ENCODE data around the gene SCTR.

Gene SCTR

DNA sequence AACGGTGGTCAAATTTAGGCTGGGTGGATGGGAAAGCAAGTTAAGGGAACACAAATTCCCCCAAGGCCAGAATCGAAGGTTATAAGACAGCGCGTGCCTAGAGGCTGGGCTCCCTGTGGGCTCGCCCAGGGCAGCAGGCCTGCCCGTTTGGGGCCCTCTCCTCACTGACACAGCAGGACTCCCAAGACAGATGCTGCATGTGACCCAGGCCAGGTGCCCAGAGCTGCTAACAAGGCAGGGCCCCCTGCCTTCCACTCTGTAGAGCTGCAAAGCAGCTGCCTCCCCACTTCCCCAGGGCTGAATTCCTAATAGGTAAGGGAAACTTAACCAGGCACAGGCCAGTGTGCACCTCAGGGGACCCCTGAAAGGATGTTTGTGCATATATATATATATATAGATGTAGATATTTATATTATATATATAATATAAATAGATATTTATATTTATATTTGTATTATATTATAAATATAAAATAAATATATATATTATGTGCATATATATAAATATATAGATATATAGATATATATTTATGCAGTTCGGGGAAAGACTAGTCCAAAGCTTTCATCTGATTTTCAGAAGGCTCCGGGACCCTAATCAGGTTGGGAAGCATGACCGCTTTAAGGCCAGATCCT, 48.9 kb downstream of the SCTR start:
- no peak for DNase-seq (ENCODE audit: low read depth, low spot score)

GRCh38 chr2:119474371-119475224, 49.7 kb downstream of the SCTR start:
- DNase-seq (ENCODE audit: low read depth, low spot score), result no peak

GRCh38 chr2:119473621-119474370, 50.5 kb downstream of the SCTR start:
- DNase-seq (ENCODE audit: low read depth, low spot score), result no peak

DNA sequence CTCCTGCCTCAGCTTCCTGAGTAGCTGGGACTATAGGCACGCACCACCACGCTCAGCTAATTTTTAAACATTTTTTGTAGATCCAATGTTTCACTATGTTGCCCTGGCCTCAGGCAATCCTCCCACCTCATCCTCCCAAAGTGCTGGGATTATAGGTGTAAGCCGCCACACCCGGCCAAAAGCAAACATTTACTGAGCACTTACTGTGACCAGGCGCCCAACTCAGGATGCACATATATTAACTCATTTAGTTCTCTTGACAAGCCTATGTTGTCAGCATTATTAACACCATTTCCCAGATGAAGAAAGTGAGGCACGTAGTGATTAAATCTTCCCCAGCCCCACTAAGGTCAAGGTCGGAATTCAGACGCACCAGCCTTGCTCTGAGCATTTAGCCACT, 51.5 kb downstream of the SCTR start:
- DNase-seq (ENCODE audit: low read depth, low spot score), result no peak

GRCh38 chr2:119469661-119470297, 54.5 kb downstream of the SCTR start:
- DNase-seq (ENCODE audit: low read depth, low spot score), result no peak

- no peak for DNase-seq (ENCODE audit: low read depth, low spot score)
These were observed 55.2 kb downstream of the SCTR start for GRCh38 chr2:119469131-119469530.

DNA sequence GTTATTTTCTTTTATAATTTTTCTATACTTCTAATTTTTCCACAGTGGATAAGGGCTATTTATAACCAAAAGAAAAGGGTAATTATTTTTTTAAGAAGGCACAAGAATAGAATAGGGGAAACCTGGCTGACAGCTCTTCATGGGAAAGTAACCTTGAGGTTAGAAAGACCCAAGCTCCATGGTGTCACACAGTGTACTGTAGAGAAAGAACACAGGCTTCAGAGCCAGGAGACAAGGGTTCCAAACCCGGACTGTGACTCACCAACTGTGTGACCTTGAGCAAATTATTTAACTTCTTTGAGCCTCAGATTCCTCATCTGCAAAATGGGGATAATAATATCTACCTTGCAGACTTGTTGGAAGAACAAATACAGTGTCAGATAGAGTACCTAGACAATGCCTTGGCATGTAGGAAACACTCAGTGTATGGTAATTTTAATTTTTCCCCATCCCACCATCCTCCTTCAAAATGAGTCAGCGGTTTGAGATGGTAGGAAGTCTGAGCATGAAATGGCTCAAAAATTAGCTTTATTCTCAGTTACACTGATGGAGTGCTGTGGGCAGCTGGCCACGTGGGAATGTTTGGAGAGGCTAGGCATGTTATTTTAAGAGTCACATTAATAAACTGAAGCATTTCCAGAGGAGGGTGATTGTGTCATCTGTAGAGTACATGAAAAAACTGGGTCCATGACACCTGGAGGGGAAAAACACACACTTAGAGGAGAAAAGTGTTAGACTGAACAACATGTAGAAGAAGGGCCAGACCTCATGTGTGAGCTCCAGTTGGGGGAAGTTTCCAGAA, 55.9 kb downstream of the SCTR start:
- no peak for DNase-seq (ENCODE audit: low read depth, low spot score)

DNA sequence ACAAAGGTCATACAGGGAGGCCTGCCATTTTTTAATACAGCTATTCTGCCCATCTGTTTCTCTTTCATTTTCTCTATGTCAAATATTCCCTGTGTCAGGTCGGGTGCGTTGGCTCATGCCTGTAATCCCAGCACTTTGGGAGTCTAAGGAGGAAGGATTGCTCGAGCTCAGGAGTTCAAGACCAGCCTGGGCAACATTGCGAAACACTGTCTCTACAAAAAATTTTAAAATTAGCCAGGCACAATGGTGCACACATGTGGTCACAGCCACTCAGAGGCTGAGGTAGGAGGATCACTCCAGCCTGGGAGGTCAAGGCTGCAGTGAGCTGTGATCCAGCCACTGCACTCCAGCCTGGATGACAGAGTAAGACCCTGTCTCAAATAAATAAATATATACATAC, 57.9 kb downstream of the SCTR start:
- DNase-seq (ENCODE audit: low read depth, low spot score), result no peak

DNA sequence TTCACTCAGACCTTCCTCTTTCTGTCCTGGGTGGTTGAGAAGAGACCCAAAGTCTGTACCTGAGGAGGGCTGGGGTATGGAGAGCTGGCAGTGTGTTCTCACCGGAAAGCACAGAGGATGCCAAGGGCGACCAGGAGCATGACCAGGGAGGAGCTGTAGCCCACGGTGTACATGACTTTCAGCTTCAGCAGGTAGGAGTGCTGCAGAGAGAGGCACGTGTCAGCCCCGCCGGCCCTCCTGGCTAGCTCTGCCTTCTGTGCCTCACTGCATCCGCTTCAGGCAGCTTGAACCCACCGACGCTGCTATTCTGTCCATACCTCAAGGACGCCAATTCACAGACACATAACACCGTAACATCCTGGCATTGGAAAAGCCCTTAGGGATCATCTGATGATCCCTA, 58.6 kb downstream of the SCTR start:
- no peak for DNase-seq (ENCODE audit: low read depth, low spot score)

DNA sequence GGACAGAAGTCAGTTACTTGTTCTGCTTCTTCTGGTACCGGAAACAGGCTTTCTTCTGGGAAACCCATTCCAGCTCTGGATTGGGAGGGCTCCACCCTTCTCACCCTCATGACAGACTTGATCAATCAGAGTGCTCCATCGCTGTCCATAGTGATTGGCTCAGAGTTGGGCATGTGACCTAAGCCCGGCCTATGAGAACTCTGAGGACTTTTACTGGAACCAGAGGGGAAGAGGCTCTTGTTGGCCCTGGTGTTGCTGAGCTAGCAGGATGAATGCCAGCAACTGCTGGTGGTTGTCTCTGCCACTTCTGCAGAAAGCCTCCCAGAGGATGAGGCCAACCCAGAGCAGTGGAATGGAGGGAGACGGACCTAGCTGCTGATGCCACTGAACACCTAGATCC, 59.3 kb downstream of the SCTR start:
- no peak for DNase-seq (ENCODE audit: low read depth, low spot score)

GRCh38 chr2:119463990-119464389, 60.3 kb downstream of the SCTR start:
- no peak for DNase-seq (ENCODE audit: low read depth, low spot score)

GRCh38 chr2:119463136-119463535, 61.1 kb downstream of the SCTR start:
- no peak for DNase-seq (ENCODE audit: low read depth, low spot score)

GRCh38 chr2:119462574-119462973, 61.7 kb downstream of the SCTR start:
- no peak for DNase-seq (ENCODE audit: low read depth, low spot score)

DNA sequence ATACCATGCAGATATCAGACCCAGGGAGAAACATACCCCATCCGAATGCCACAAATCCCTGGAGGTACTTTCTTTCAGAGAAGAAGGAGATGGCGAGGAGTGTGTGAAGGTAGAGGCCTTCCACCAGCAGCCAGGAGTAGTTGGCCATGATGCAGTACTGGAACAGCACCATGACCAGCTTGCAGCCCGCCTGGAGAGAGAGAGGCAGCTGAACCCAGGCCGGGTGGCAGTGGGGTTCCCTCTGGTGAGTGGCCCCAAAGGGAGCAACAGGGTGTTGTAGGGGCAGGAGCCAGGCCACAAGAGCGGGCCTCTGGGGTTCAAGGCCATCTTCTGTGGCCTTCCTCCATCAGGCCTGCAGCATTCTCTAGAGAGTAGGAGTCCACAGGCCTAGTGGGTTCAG, 62.5 kb downstream of the SCTR start:
- no peak for DNase-seq (ENCODE audit: low read depth, low spot score)

DNA sequence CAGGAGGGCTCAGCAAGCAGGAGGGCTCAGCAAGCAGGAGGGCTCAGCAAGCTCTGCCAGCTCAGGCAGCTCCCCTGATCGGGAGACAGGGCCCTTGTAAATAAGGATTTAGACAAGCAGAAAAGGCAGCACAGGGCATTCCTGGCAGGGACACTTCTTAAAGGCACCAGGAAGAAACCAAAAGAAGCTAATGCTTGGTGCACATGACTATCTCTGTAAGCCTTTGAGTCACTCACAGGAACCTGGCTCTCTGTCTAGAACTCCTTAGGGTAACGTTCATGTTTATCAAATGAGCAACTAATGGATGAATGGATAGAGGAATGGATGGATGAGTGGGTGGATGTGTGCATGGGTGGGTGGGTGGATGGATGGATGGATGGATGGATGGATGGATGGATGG, 64.2 kb downstream of the SCTR start:
- no peak for DNase-seq (ENCODE audit: low read depth, low spot score)

GRCh38 chr2:119455066-119455718, 69.1 kb downstream of the SCTR start:
- DNase-seq (ENCODE audit: low read depth, low spot score), result no peak

DNA sequence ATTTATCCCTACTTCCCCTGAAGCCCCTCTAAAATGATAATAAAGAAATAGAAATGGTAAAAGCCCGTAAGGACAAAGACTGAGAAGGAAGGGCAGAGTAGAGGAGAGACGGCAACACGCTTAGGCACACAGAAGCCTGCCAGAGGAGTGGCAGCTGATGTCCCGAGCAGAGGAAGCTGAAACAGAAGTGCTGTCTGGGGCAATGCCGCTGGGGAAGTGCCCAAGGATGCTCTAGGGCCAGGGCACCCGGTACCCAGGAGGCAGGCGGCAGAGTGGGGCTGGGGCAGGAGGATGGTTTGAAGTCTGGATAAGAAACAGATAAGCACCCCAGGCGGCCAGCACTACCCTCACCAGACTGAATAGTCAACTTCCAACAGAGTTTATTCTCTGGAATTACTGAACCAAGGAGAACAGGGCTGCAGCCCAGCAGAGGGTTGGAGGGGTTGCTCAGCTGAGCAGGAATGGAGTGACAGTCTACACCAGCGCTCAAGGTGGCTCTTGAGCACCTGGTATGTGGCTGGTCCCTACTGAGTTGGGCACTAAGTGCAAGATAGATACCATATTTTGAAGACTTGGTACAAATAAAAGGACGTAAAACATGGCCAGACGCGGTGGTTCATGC, 70.2 kb downstream of the SCTR start:
- DNase-seq (ENCODE audit: low read depth, low spot score), result no peak

DNA sequence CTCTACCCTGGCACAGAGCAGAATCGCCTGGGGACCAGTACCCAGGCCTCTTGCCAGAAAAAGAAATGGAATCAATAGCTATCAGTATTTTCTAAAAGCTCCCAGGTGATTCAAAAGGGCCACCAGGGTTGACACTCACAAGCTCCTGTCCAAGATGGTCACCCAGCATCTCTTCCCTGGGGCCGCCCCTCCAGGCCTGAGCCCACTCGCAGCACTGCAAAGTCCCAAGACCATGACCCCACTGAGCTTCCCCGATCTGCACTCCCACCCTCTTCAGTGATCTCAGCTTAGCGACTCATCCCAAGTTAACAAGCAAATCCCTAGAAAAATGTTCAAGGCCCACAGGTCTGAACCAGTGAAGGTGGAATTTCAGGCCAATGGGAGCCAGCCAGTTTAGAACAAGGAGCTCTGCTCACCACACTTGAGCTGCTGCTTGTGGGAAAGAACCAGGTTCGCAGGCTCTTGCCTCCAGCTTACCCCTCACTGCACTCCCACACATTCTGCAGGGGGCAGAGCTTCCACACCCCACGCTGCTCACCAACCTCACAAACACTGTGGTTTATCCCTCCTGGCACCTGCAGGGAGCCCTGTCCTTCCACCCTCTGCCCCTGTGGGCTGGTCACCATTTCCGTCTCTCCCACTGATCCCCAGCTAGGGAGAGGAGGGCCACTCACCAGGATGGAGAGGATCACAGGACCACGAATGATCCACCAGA, 72.8 kb downstream of the SCTR start:
- no peak for DNase-seq (ENCODE audit: low read depth, low spot score)

DNA sequence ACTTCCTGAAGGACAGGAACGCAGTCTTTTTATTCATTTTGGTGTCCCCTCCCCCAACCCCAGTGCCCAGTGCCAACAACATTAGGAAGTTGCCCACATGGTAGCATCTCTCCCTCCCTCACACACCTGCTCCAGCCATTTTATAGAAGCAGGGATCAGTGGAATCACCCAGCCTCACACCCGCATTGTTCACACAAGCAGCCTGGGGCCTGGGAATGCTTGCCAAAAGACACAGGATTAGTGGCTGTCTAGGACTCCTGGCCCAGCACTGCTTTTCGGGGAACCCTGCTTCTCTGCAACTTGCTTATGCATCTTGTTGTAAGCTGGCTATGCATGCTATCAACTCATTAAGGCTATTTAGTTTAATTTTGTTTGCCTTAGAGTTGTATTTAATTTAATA, 74.8 kb downstream of the SCTR start:
- no peak for DNase-seq (ENCODE audit: low read depth, low spot score)

Data from brain pericyte (primary cell).